Stimulated activated CD8-positive, alpha-beta memory T cell treated with anti-CD3 and anti-CD28 coated beads, Interleukin-2, amount 100 ng/mL, for 1 hour (primary cell): ENCODE data around the gene MAP6.
"Not testable (repeated sequence)": the region's sequence is repeated elsewhere in the genome, so short reads cannot be mapped to it uniquely, and the experiment has no call there.

Experiments used
- DNase-seq, 2 donors: peaks; one replicate each; pipeline ENCODE4 v3.0.0-alpha.2; 2020; ENCODE audit warnings: low read depth in 2 of 2

Gene MAP6

GRCh38 chr11:75591966-75592365 lies 76.9 kb downstream of the MAP6 start:
- DNase-seq: no peak

GRCh38 chr11:75591371-75591770 lies 77.5 kb downstream of the MAP6 start:
- DNase-seq: no peak

DNA sequence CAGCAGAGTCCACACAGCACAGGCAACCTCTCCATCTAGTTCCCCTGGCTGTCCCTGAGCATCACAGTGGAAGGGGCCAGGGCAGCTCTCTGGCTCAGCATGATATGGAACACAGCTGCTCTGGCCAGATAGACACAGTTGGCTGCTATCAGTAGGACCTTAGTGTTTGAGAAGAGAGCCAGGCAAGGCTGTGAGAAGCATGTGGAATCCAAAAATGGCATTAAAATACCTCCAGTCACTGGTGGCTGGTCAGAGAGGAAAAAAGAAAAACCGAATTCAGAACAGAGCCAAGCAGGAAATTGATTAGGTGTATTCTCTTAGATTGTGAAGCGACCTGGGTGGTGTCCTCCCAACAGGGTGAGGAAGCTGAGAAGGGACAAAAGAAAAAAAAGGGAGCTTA lies 78.9 kb downstream of the MAP6 start:
- no peak for DNase-seq

GRCh38 chr11:75589051-75589450 lies 79.8 kb downstream of the MAP6 start:
- DNase-seq: no peak

GRCh38 chr11:75588051-75588481 lies 80.8 kb downstream of the MAP6 start:
- DNase-seq: no peak

DNA sequence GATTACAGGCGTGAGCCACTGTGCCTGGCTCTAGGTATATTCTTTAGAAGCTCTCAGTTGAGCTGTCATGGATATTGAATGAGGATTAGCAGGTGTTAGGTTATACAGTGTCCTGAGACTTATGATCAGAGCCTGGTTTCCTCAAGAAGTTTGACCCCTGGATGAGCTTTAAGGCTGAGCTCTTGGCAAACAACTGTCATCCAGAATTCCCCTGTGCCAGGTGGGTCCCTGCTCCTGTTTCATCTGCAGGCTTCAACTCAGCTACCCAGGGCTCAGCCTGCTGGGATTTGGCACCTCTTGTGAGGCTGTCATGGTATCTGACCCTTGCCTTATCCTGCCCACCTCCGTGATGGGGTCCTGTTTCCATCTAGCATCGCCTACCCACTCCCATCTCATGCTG lies 82.4 kb downstream of the MAP6 start:
- no peak for DNase-seq

GRCh38 chr11:75585293-75585670 lies 83.6 kb downstream of the MAP6 start:
- no peak for DNase-seq

- not testable (repeated sequence) for DNase-seq
Observed at GRCh38 chr11:75584659-75585292, 84.1 kb downstream of the MAP6 start.

GRCh38 chr11:75583718-75584658 lies 84.8 kb downstream of the MAP6 start:
- DNase-seq: no peak

DNA sequence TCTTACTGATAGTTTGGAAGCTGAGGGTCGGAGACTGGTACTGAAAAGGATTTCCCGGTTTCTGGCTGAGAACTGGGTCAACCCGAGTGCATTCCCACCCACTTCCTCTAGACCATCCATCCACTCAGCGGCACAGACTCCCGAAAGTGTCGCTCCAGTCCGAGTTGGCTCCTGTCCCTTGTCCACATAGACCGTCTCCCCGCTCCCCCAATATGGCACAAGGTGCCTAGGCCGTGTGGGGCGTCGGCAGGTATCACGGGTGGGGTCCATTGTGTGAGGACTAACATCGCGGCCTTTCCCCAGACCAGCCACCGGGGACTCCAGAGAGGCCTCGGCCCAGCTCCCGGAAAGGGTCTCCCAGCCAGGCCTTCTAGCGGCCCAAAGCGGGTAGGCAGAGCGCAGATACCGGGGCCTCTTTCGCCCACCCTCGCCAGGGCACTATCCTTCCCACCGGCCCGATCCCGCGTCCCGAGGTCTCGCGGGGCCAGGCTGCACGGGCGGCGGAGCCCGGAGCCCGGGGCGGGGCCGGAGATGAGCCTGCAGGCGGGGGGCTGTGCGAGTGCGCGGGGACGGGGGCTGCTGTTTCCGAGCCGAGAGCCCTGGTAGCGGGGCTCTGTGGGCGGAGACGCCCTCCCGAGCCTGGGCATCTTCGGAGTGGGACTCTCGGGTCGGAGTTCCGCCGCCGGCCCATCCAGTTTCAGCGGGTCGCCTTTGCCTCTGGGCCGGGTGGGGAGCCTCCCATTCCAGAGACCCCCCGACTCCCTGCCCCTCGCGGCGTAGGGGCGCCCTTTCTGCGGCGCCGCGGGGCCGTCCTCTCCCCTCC lies 85.7 kb downstream of the MAP6 start:
- peak in 1 of 2 donors; percentile 23 for DNase-seq

DNA sequence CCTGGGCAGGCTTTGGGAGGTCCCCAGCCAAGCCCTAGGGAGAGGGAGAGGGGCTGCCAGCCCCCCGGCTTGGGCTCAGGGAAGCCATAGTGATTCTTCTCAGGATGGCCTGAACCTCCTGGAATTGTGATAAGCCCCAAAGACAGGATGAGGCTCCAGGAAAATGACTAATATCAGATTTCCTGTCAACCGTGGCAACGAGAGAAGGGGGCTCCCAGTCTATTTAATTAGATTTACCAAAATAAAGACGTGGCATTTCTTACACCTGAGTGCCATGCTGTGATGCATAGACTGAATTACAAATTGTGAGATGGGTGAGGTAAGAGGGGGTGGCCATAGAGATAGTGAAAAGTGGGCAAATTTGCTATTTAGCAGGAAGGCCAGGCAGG lies 86.3 kb downstream of the MAP6 start:
- DNase-seq: no peak

- DNase-seq: no peak
Observed at GRCh38 chr11:75579841-75580240, 89.0 kb downstream of the MAP6 start.

DNA sequence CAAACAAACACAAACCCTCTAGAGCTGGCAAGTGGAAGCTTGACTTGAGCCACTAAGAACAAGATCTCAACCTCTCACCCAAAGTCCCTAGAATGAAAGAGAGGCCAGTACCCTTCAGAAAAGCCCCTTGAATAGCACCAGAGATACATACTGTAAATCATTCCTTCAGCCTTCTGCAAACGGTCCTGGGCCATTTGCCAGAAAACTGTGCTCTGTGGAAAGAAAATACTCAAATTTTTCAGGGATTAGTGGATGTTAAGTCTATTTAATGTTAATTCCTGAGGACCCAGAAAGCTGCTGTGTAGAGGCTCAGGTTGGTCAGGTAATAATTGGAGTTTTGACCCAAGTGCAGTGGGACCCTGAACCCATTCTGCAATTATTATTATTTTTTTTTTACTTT lies 89.9 kb downstream of the MAP6 start:
- no peak for DNase-seq

GRCh38 chr11:75577207-75577606 lies 91.6 kb downstream of the MAP6 start:
- peak; percentile 31 to 42 for DNase-seq

DNA sequence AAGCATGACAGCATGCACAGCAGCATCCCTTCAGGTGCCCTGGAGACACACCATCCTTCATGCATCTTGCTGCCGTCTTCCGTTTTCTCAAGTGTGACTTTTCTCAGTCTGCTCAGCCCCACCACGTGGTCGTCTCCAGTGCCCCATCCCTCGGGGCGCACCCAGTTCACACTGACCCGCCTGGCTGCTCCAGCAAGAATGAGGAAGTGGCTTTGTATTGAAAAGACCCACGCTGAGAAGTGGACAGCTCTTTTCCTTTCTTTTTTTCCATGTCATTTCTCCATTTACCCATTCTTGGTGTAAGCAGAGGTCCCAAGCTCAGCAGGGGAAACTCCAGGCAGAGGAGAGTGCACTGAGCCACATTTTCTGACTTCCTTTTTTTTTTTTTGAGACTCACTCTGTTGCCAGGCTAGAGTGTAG lies 92.3 kb downstream of the MAP6 start:
- no peak for DNase-seq

DNA sequence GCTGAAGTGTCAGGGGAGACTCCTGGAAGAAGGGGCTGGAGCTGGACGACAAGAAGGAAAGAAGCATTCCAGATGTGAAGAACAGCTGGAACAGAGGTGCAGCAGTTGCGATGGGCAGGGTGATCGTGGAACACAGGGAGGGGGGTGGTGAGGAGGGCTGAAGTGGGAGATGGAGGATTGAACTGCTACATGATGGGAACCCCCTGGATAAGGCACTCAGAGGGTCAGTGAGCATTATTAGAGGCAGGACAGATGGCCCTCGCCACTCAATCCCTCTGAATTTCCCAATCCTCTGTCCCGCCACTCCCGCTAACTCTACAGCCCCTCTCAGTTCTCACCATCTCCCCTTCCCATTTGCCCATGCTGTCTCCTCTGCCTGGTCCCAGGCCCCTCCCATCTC lies 92.8 kb downstream of the MAP6 start:
- DNase-seq: no peak

DNA sequence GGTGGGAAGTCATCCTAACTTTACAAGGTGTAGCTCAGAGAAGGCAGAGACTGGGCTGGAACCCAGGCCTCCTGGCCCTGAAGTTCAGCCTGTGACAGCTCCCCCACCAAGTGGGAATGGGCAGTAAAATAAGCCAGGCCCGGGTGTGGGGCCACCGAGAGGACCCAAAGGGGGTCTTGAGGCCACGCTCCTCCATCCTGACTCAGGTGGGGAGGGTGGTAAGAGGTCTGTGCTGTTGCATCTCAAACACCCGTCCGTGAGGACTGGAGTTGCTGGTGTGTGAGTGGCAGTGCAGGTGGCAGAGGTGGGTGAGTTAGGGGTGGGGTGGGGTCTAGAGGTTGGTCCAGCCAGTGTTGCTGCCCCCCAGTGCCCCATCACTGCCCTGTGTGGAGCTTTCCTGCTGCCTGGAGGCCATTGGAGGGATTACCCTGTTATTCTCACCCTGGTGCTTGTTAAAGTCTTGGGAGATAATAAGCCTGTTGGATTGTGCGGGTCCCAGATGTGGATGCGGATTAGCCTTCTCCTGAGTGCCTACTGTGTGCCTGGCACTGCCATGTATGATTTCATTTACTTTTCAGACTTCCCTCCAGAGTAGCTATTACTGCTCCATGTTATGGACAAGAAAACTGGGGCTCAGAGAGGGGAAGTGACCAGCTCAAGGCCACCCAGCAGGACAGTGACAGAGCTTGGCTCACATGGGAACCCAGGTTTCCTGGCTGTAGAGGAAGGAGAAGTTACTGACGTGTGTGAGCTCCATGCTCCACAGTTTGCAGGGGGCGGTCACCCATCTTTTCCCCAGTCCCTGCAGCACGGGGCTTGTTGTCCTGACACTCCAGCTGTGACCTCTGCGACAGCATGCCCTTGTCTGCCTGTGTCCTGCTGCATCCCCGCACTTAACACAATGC lies 93.9 kb downstream of the MAP6 start:
- DNase-seq: no peak

DNA sequence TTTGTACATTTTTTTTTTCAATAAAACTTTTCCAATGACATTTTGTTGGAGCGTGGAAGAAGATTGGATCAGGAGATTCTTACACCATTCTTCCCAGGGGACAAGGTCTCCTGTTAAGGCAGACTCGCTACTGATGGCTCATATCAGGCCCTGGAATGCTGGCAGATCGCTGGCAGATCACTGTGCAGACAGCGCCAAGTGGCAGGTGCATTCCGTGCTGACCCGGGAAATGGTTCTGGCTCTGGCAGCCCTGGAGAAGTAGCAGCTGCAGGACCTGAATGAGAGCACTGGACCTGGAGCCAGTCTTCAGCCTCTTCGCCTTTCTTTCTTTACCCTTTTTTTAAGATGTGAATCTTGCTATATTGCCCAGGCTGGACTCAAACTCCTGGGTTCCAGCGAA lies 96.1 kb downstream of the MAP6 start:
- DNase-seq: no peak

GRCh38 chr11:75571625-75572024 lies 97.2 kb downstream of the MAP6 start:
- no peak for DNase-seq

GRCh38 chr11:75570559-75571139 lies 98.2 kb downstream of the MAP6 start:
- DNase-seq: no peak
